Dermis lymphatic vessel endothelial cell (primary cell): Measurements from ENCODE around the gene HSD17B1. TPM values are rescaled to one million over a fixed set of nuclear protein-coding genes. Genes with fewer than 3 reads are reported as not detected.

Experiments
- total RNA-seq: library from RNA; depleted of rRNA; stranded (reverse); fragments of >200 nt; gene quantifications from 2 replicates; pipeline ENCODE4 v1.2.1, GENCODE V29; 2014

HSD17B1 gene, protein sequence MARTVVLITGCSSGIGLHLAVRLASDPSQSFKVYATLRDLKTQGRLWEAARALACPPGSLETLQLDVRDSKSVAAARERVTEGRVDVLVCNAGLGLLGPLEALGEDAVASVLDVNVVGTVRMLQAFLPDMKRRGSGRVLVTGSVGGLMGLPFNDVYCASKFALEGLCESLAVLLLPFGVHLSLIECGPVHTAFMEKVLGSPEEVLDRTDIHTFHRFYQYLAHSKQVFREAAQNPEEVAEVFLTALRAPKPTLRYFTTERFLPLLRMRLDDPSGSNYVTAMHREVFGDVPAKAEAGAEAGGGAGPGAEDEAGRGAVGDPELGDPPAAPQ
- total RNA-seq, result 0.76 and 1.4 TPM in 2 replicates

GRCh38 chr17:42552736-42553135, at the start of gene HSD17B1:
Gene HSD17B1, plus strand, starts transcription at chr17:42552923. Its CDS starts 11 bp downstream, at chr17:42552934.

DNA sequence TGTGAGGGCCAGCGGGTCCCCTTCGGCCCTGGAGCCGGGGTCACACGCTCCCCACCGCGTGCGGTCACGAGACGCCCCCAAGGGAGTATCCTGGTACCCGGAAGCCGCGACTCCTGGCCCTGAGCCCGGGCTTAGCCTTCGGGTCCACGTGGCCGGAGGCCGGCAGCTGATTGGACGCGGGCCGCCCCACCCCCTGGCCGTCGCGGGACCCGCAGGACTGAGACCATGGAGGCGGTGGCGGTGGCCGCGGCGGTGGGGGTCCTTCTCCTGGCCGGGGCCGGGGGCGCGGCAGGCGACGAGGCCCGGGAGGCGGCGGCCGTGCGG, 16.7 kb upstream of the HSD17B1 start, which contains the start of gene NAGLU:
Gene NAGLU (plus strand): TSS at position 194 of the 324 bp plus-strand sequence. CDS start 32 bp downstream, at position 226.

DNA sequence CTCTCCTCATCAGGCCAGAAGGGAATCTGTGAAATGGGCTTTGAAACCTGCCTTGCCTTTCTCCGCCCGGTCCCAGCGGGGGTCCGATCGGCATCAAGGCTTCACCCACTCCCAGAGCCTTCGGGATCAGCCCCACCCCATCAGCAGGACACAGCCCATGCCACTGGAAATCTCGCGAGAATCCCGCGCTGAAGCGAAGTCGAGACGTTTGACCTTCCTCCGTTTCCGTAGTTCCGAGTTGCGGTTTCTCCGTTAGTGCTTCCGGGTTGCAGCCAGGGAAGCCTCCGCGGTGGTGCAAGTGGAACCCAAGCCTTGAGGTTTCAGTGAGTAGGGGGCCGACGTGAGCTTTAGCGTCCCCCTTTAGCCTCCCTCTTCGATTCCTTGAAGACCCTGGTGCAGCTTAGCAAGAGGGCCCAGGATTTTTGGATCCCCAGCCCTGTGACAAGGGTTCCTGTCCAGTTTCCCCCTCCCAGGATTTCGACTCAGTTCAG, 9.2 kb downstream of the HSD17B1 start, which contains the start of gene COASY:
Gene COASY (plus strand): TSS at position 252 of the 491 bp plus-strand sequence. CDS start 475 bp downstream, outside the sequence.

DNA sequence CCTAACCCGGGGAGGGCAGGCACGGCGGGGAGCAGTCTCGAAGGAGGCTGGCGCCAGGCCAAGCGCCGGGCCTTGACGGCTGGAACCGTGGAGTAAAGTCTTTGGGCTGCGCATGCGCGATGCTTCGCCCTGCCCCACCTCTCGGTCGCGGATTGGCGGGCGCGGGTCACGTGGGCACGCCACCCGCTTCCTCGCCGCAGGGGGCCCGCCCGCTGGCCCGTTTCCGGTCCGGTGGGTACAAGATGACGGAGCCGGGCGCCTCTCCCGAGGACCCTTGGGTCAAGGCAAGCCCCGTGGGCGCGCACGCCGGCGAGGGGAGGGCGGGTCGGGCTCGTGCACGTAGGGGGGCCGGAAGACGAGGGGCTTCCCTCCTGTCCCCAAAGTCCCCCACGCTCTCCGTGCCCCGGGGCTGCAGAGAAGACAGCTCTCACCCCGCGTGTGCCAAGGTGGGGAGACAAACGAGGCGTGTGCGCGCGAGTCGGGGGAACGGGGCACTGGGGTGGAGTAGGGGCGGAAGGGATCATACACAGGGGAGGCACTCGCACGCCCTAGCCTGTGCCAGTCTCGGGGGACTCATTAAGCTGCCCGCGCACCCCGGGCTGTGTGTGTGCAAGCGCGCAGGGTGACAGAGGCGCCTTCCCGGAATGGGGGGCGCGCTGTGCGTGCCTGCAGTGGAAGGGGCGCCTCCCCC, 14.3 kb downstream of the HSD17B1 start, which contains the start of gene MLX:
Gene MLX (plus strand): TSS at position 218 of the 691 bp plus-strand sequence. CDS start 25 bp downstream, at position 243.

DNA sequence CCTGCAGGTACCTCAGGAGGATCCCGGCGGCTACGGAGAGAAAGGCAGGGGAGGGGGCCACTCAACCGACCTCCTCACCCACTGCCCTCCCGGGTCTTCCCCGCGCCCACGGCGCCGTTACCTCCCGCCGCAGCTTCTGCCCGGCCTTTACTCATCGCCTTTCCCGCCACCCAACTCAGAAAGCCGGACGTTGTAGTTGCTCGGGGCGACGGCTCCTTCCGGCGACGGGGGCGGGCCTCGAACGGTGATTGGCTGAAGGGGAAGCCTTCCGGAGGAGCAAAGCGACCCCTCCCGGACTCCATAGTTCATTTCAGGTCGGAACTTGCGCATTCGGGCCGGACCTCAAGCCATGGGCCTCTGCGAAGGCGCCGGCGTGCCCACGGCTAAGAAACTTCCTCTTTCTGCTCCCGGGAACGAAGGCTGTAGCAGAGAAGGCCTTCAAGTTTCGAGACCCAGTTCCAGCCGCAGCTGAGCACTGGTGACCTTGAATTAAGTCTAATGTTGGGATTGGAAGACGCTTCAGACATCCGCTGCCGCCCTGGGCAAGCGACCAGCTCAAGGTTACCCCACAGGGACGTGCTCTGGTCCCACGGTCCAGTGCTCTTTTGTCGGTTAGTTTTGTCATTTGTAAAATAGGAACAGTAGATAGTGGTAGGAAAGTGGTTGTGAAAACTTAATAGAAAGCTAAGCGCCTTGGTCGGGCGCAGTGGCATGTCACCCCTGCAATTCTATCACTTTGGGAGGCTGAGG, 25.0 kb downstream of the HSD17B1 start, which contains the start of gene PSMC3IP:
Gene PSMC3IP (minus strand): TSS at position 198 of the 750 bp plus-strand sequence. CDS start 43 bp downstream, at position 155.

Other genes with a start within 250 kb of the HSD17B1 start
- 91.7 and 93.9 TPM in 2 replicates for gene STAT3, start 164.5 kb upstream of the HSD17B1 start, total RNA-seq
- gene CAVIN1, start 129.7 kb upstream of the HSD17B1 start, total RNA-seq, result 384 and 454 TPM in 2 replicates
- gene ATP6V0A1, start 94.0 kb upstream of the HSD17B1 start, total RNA-seq, result 17.2 and 18.1 TPM in 2 replicates
- gene NAGLU, start 16.7 kb upstream of the HSD17B1 start, total RNA-seq, result 23.3 and 32.3 TPM in 2 replicates
- gene COASY, start 9.2 kb downstream of the HSD17B1 start, total RNA-seq, result 7.5 and 9.0 TPM in 2 replicates
- 30.3 and 34.1 TPM in 2 replicates for gene MLX, start 14.2 kb downstream of the HSD17B1 start, total RNA-seq
- 1.1 and 1.3 TPM in 2 replicates for gene PSMC3IP, start 24.8 kb downstream of the HSD17B1 start, total RNA-seq
- gene RETREG3, start 56.5 kb downstream of the HSD17B1 start, total RNA-seq, result 65.7 and 83.3 TPM in 2 replicates
- 10.8 and 11.5 TPM in 2 replicates for gene TUBG1, start 56.8 kb downstream of the HSD17B1 start, total RNA-seq
- gene TUBG2, start 106.4 kb downstream of the HSD17B1 start, total RNA-seq, result 4.2 and 5.4 TPM in 2 replicates
- gene PLEKHH3, start 124.1 kb downstream of the HSD17B1 start, total RNA-seq, result 13.0 and 16.8 TPM in 2 replicates
- gene CCR10, start 128.9 kb downstream of the HSD17B1 start, total RNA-seq, result 2.4 and 3.9 TPM in 2 replicates
- gene CNTNAP1, start 129.6 kb downstream of the HSD17B1 start, total RNA-seq, result 6.7 and 9.9 TPM in 2 replicates
- gene EZH1, start 192.1 kb downstream of the HSD17B1 start, total RNA-seq, result 12.4 and 13.8 TPM in 2 replicates
- gene RAMP2, start 208.3 kb downstream of the HSD17B1 start, total RNA-seq, result 15.6 and 21.5 TPM in 2 replicates
- 42.3 and 46.2 TPM in 2 replicates for gene VPS25, start 220.5 kb downstream of the HSD17B1 start, total RNA-seq
- gene WNK4, start 227.7 kb downstream of the HSD17B1 start, total RNA-seq, result 0.54 and 1.5 TPM in 2 replicates
- 63.1 and 74.3 TPM in 2 replicates for gene COA3, start 245.8 kb downstream of the HSD17B1 start, total RNA-seq
- not detected in 2 replicates for gene CNTD1, start 245.9 kb downstream of the HSD17B1 start, total RNA-seq